Activated CD4-positive, alpha-beta T cell treated with anti-CD3 and anti-CD28 coated beads, Interleukin-2, amount 50 U/mL, for 48 hours (primary cell): ENCODE results near the gene MRRF.

Experiments
- DNase-seq, 2 experiments: peaks; one replicate each; pipeline ENCODE4 v3.0.0-alpha.2; 2020

MRRF gene

GRCh38 chr9:122228568-122229484 is 35.9 kb upstream of the MRRF start, which contains the start of gene LHX6:
Gene LHX6 (minus strand): TSS chr9:122228957. CDS start chr9:122228740, 217 bp downstream.
- DNase-seq = no peak

GRCh38 chr9:122229485-122229837 is 35.2 kb upstream of the MRRF start:
- no peak for DNase-seq

- DNase-seq = no peak
These were observed 31.8 kb upstream of the MRRF start for GRCh38 chr9:122232796-122233306.

GRCh38 chr9:122234022-122234748 is 30.5 kb upstream of the MRRF start:
- DNase-seq = no peak

GRCh38 chr9:122236681-122237080 is 28.0 kb upstream of the MRRF start:
- no peak for DNase-seq

- no peak for DNase-seq
These were observed 25.0 kb upstream of the MRRF start for GRCh38 chr9:122239722-122240121.

- no peak for DNase-seq
These were observed 20.3 kb upstream of the MRRF start for GRCh38 chr9:122244349-122244748.

GRCh38 chr9:122246666-122247065 is 18.0 kb upstream of the MRRF start:
- DNase-seq = no peak

GRCh38 chr9:122248448-122248865 is 16.2 kb upstream of the MRRF start:
- DNase-seq = no peak

GRCh38 chr9:122251351-122251750 is 13.3 kb upstream of the MRRF start:
- no peak for DNase-seq

GRCh38 chr9:122252796-122253195 is 11.9 kb upstream of the MRRF start:
- no peak for DNase-seq

- DNase-seq = no peak
These were observed 9.9 kb upstream of the MRRF start for GRCh38 chr9:122254761-122255160.

GRCh38 chr9:122256206-122256605 is 8.5 kb upstream of the MRRF start:
- DNase-seq = no peak

GRCh38 chr9:122258886-122259415 is 5.7 kb upstream of the MRRF start:
- DNase-seq = no peak

- DNase-seq = no peak
These were observed 3.2 kb upstream of the MRRF start for GRCh38 chr9:122261469-122261881.

GRCh38 chr9:122262073-122262472 is 2.6 kb upstream of the MRRF start:
- no peak for DNase-seq

GRCh38 chr9:122263699-122264349 is 858 bp upstream of the MRRF start:
- no peak for DNase-seq

- no peak for DNase-seq
These were observed 650 bp downstream of the MRRF start for GRCh38 chr9:122265149-122265915.

GRCh38 chr9:122268041-122268814 is 3.5 kb downstream of the MRRF start:
- no peak for DNase-seq

GRCh38 chr9:122274055-122274454 is 9.4 kb downstream of the MRRF start:
- DNase-seq = no peak

- no peak for DNase-seq
These were observed 11.4 kb downstream of the MRRF start for GRCh38 chr9:122276096-122276495.
